ENCODE results near the gene TMEM82. TPM values are rescaled to one million over a fixed set of nuclear protein-coding genes. Genes with fewer than 3 reads are reported as not detected.

Gene TMEM82
- total RNA-seq, 4 donors from 2014 or later, result 0.33 TPM; not detected in 3

GRCh38 chr1:15765495-15766194, 23.3 kb downstream of the TMEM82 start:
- in situ Hi-C loops (cut with MboI; ENCODE audit: low sequenced_read_pairs in 4 of 4), result no loop called here
- Histone ChIP-seq H3K27me3 (peaks cover 2 to 5% (median 4%) of the 10 kb centered on the region in 3 donors), H3K27ac (no peak overlapping the region), H3K4me1 (no peaks in the 10 kb centered on the region), H3K9me3 (no peaks in the 10 kb centered on the region), H3K36me3 (no peaks in the 10 kb centered on the region), H3K4me3 (no peak overlapping the region)
- DNase-seq (no peak), ATAC-seq (no peak)
- intact Hi-C loops (cut with DNase I; ENCODE audit: low total_unique reads), result no loop called here
- TF ChIP-seq POLR2A (IDR thresholded peaks at IDR 0.05) (no peak), CTCF (IDR thresholded peaks at IDR 0.05 in 4 of 5, conservative IDR thresholded peaks at IDR 0.05 in 1 of 5) (no peak)

GRCh38 chr1:15767941-15768340, 25.6 kb downstream of the TMEM82 start:
- Histone ChIP-seq H3K4me3 (no peak overlapping the region), H3K9me3 (no peaks in the 10 kb centered on the region), H3K27me3 (no peaks in the 10 kb centered on the region), H3K27ac (no peak overlapping the region), H3K36me3 (no peaks in the 10 kb centered on the region), H3K4me1 (no peaks in the 10 kb centered on the region)
- in situ Hi-C loops (cut with MboI; ENCODE audit: low sequenced_read_pairs in 4 of 4) (no loop called here), intact Hi-C loops (cut with DNase I; ENCODE audit: low total_unique reads) (no loop called here)
- DNase-seq (no peak), ATAC-seq (no peak)
- TF ChIP-seq CTCF (IDR thresholded peaks at IDR 0.05 in 4 of 5, conservative IDR thresholded peaks at IDR 0.05 in 1 of 5), result no peak
- TF ChIP-seq POLR2A (IDR thresholded peaks at IDR 0.05), result no peak

GRCh38 chr1:15768388-15768787, 26.1 kb downstream of the TMEM82 start:
- H3K9me3 ChIP-seq, result no peaks in the 10 kb centered on the region
- ATAC-seq (no peak), DNase-seq (no peak)
- intact Hi-C loops (cut with DNase I; ENCODE audit: low total_unique reads), result no loop called here
- H3K27me3 ChIP-seq, result no peaks in the 10 kb centered on the region
- H3K4me3 ChIP-seq, result no peak overlapping the region
- H3K4me1 ChIP-seq, result no peaks in the 10 kb centered on the region
- in situ Hi-C loops (cut with MboI; ENCODE audit: low sequenced_read_pairs in 4 of 4), result no loop called here
- no peak overlapping the region for H3K27ac ChIP-seq
- TF ChIP-seq CTCF (IDR thresholded peaks at IDR 0.05 in 4 of 5, conservative IDR thresholded peaks at IDR 0.05 in 1 of 5) (no peak), POLR2A (IDR thresholded peaks at IDR 0.05) (no peak)
- no peaks in the 10 kb centered on the region for H3K36me3 ChIP-seq

- H3K9me3 ChIP-seq, result no peaks in the 10 kb centered on the region
- in situ Hi-C loops (cut with MboI; ENCODE audit: low sequenced_read_pairs in 4 of 4), result no loop called here
- H3K27me3 ChIP-seq, result no peaks in the 10 kb centered on the region
- TF ChIP-seq POLR2A (IDR thresholded peaks at IDR 0.05) (no peak), CTCF (IDR thresholded peaks at IDR 0.05 in 4 of 5, conservative IDR thresholded peaks at IDR 0.05 in 1 of 5) (no peak)
- H3K36me3 ChIP-seq, result no peaks in the 10 kb centered on the region
- H3K4me1 ChIP-seq, result no peaks in the 10 kb centered on the region
- no peak overlapping the region for H3K27ac ChIP-seq
- DNase-seq, result no peak
- intact Hi-C loops (cut with DNase I; ENCODE audit: low total_unique reads), result no loop called here
- H3K4me3 ChIP-seq, result no peak overlapping the region
- ATAC-seq, result no peak
These were observed 28.1 kb downstream of the TMEM82 start for GRCh38 chr1:15770313-15770962.
